GM12878 (cell line): ENCODE measurements around the gene MED25.

ENCODE experiments used
- BCL11A ChIP-seq: IDR thresholded peaks from 2 replicates; pipeline ENCODE4 v1.6.1; 2011; ENCODE audit warnings: low read depth, low read length
- BHLHE40 ChIP-seq, 2 experiments: fragments of 450-650 bp in 1 of 2; IDR thresholded peaks; 2 replicates each; pipeline ENCODE4 v1.6.1; 2011 to 2017; ENCODE audit warnings: low read depth in 2 of 2, borderline replicate concordance in 1 of 2, improper control_type of control experiment in 1 of 2, low read length in 1 of 2, mild to moderate bottlenecking in 1 of 2
- CTCF ChIP-seq, 3 experiments: IDR thresholded peaks in 2 of 3; conservative IDR thresholded peaks in 1 of 3; 2 replicates each; pipeline ENCODE4 v1.5.1; 2011; ENCODE audit warnings: low read depth in 3 of 3, low read length in 3 of 3, mild to moderate bottlenecking in 3 of 3, control low read depth in 2 of 3, moderate library complexity in 2 of 3, inconsistent platforms in 1 of 3, mixed read lengths in 1 of 3; ENCODE audit not compliant: control insufficient read depth in 2 of 3, insufficient read depth in 1 of 3; ENCODE audit errors: extremely low read depth in 1 of 3
- EZH2 ChIP-seq: IDR thresholded peaks from 2 replicates; pipeline ENCODE4 v1.6.1; 2012; ENCODE audit warnings: low read depth, mild to moderate bottlenecking, control low read depth, inconsistent platforms, low read length, borderline replicate concordance; ENCODE audit not compliant: control insufficient read depth
- GABPA ChIP-seq: IDR thresholded peaks from 2 replicates; pipeline ENCODE4 v1.6.1; 2014; ENCODE audit warnings: antibody characterized with exemption, low read depth, mild to moderate bottlenecking, inconsistent platforms
- MYC ChIP-seq: IDR thresholded peaks from 2 replicates; pipeline ENCODE4 v1.6.1; 2011; ENCODE audit warnings: mild to moderate bottlenecking, low read length, moderate library complexity, inconsistent platforms; ENCODE audit not compliant: insufficient read depth, insufficient replicate concordance, insufficient read length, severe bottlenecking
- POLR2AphosphoS2 ChIP-seq: IDR thresholded peaks from 2 replicates; pipeline ENCODE4 v1.6.1; 2011; ENCODE audit warnings: low read depth, mild to moderate bottlenecking, low read length, improper control_type of control experiment, moderate library complexity
- REST ChIP-seq: IDR thresholded peaks from 2 replicates; pipeline ENCODE4 v1.6.1; 2012; ENCODE audit warnings: mild to moderate bottlenecking, low read depth, low read length
- RFX5 ChIP-seq: IDR thresholded peaks from 2 replicates; pipeline ENCODE4 v1.6.1; 2011; ENCODE audit warnings: low read depth, low read length, improper control_type of control experiment
- ZBTB4 ChIP-seq: fragments of 450-650 bp; formaldehyde crosslinking; IDR thresholded peaks from 2 replicates; pipeline ENCODE4 v1.4.0; 2022; ENCODE audit warnings: mild to moderate bottlenecking, moderate library complexity
- ZNF274 ChIP-seq: IDR thresholded peaks from one replicate; pipeline ENCODE4 v1.8.0; 2011; ENCODE audit not compliant: insufficient read length, insufficient read depth
- TF ChIP-seq, protein P1 (sequence below): IDR thresholded peaks from 2 replicates; pipeline ENCODE4 v1.6.1; 2012; ENCODE audit warnings: low read depth, low read length, improper control_type of control experiment

DNA sequence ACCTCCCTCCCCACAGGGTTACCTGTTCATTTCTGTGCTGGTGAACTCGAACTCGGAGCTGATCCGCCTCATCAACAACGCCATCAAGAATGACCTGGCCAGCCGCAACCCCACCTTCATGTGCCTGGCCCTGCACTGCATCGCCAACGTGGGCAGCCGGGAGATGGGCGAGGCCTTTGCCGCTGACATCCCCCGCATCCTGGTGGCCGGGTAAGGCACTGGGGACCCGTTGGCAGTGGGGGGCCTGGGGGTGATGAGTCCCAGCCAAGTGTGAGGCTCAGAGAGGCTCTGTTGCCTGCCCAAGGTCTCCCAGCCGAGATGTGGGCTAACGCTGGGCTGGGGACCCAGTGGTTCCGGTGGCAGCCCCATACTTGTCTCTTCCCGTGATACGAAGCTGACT, 35.6 kb upstream of the MED25 start:
- no peak for TF ChIP-seq ZNF274
- no peak for TF ChIP-seq REST
- no peak for TF ChIP-seq GABPA
- TF ChIP-seq MYC = no peak
- TF ChIP-seq RFX5 = no peak
- TF ChIP-seq CTCF (IDR thresholded peaks at IDR 0.05 in 2 of 3, conservative IDR thresholded peaks at IDR 0.05 in 1 of 3; ENCODE audit: control insufficient read depth in 2 of 3, extremely low read depth in 1 of 3, insufficient read depth in 1 of 3, low read depth in 3 of 3, low read length in 3 of 3) = no peak
- TF ChIP-seq POLR2AphosphoS2 = no peak
- no peak for TF ChIP-seq EZH2
- TF ChIP-seq BCL11A = no peak
- no peak for TF ChIP-seq BHLHE40 (IDR thresholded peaks at IDR 0.05; ENCODE audit: borderline replicate concordance in 1 of 2, low read depth in 2 of 2, low read length in 1 of 2)
- TF ChIP-seq ZBTB4 (CRISPR knock-in tag) = no peak
- TF ChIP-seq, protein P1, sequence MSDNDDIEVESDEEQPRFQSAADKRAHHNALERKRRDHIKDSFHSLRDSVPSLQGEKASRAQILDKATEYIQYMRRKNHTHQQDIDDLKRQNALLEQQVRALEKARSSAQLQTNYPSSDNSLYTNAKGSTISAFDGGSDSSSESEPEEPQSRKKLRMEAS = no peak
